Breast epithelium (tissue), 3 donors: ENCODE measurements around the gene ZMPSTE24.

Experiments used
- CTCF ChIP-seq, 3 donors: fragments of 450-650 bp; IDR thresholded peaks; one replicate each; pipeline ENCODE4 v1.5.1; 2016 to 2017; ENCODE audit warnings: antibody characterized with exemption in 3 of 3, mild to moderate bottlenecking in 3 of 3, moderate library complexity in 3 of 3
- POLR2A ChIP-seq: fragments of 450-650 bp; IDR thresholded peaks from one replicate; pipeline ENCODE4 v1.6.1; 2016; ENCODE audit warnings: antibody characterized with exemption, mild to moderate bottlenecking, moderate library complexity

DNA sequence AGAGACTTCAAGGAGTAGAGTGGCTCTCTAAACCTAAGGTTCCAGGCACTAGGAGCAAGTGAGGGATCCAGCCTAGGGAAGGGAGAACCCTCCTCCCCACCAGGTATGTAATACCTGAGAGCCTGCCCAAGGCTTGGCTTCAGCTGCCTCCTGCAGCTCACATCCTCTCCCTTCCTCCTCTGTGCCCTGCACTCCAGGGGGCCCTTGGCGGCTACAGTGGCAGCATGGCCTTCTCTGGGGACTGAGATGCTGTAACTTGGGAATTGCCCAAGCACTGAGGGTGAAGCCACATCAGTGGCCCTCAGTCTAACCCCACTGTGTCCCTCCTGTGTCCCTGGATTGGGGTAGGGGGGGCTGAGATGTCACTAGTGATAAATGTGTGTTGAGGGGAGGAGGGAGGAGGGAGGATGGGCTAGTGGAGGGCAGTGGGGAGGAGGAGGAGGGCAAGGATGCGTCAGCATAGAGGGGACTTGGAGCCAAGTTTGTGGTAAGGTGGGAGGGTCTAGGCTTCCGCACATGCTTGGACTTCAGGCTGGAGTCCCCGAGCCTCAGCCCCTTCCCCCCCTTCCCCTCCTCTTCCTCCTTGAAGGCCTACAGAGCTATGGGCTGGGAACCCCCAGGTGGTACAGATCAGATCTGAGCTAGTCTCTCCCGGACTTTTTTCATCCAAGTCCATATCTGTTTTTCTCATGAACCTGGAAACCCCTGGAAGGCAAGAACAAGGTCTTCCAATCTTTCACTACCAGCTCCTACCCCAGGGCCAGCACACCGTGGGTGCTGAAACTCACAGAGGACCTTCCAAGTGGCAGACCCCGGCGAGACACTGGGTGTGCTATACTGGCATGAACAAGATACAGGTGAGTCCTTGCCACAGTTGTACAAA is 41.6 kb downstream of the ZMPSTE24 start:
- no peak for TF ChIP-seq CTCF (IDR thresholded peaks at IDR 0.05)
- TF ChIP-seq POLR2A, result no peak
